HTERT RPE-1 (cell line): ENCODE measurements around the gene AMOTL1.

Experiments used
- in situ Hi-C: fragments of 300-500 bp; cut with MboI; formaldehyde crosslinking; loops from 4 replicates; pipeline ENCODE4 v1.14.3; 2020; ENCODE audit warnings: low sequenced_read_pairs

The AMOTL1 gene, protein sequence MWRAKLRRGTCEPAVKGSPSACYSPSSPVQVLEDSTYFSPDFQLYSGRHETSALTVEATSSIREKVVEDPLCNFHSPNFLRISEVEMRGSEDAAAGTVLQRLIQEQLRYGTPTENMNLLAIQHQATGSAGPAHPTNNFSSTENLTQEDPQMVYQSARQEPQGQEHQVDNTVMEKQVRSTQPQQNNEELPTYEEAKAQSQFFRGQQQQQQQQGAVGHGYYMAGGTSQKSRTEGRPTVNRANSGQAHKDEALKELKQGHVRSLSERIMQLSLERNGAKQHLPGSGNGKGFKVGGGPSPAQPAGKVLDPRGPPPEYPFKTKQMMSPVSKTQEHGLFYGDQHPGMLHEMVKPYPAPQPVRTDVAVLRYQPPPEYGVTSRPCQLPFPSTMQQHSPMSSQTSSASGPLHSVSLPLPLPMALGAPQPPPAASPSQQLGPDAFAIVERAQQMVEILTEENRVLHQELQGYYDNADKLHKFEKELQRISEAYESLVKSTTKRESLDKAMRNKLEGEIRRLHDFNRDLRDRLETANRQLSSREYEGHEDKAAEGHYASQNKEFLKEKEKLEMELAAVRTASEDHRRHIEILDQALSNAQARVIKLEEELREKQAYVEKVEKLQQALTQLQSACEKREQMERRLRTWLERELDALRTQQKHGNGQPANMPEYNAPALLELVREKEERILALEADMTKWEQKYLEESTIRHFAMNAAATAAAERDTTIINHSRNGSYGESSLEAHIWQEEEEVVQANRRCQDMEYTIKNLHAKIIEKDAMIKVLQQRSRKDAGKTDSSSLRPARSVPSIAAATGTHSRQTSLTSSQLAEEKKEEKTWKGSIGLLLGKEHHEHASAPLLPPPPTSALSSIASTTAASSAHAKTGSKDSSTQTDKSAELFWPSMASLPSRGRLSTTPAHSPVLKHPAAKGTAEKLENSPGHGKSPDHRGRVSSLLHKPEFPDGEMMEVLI

DNA sequence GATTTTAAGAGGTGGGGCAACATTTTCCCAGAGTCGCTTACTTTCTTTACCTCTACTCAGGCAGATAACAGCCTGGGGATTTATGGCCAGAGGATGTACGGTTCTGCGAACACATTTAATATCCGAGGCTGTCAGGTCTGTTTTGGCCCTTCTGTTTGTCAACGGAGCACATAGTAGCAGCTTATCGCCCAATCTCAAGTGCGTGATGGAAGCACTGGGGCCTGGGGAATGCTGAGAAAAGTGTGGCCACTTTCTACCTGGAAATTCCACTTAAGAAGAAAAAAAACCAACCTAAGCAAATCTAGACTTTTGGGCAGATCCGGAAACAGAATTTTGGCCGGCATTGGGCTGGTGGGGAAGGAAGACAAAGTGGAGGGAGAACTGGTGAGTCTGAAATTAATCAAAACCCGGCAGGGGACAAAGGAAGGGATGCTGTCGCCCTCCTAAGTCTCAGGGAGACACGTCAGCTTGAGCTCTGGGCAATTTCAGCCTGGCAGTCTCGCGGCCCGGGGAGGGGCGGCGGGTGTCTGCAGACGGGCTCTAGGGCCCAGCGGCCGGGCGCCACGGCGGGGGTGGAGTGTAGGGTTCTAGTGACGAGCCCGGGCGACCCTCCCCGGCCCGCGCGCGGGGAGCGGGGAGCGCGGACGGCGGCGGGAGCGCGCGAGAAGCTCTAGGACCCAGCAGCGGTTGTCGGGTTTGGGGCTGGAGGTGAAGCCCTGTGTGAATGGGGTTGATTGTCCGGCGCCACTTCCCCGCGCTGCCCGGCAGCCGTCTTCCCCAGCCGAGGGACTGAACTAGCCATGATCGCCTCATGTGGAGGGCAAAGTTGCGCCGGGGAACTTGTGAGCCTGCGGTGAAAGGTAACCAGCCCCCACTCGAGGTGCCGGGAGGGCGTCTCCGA is at the start of gene AMOTL1:
TSS of gene AMOTL1 (plus strand) at position 656 of the 901 bp plus-strand sequence. CDS start at position 812, 156 bp downstream.
- in situ Hi-C loops = no loop called here

DNA sequence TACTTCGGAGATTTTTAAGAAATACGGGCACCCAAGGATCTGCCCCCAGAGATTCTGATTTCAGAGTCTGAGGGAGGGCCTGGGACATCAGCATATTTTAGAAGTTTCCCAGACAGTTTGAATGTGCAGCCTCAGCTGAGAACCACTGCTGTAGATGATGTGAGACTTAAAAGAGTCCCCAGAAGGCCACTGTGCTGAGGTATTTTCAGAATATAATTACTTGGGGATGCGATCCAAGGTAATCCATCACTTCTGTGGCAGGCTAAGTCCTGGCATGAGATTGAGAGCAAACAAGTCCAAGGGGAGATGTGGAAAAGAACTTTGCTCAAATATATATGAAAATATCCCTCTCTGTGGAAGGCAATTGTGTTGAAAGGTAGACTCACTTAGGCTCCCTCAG is 48.3 kb upstream of the AMOTL1 start:
- in situ Hi-C loops = no loop called here

DNA sequence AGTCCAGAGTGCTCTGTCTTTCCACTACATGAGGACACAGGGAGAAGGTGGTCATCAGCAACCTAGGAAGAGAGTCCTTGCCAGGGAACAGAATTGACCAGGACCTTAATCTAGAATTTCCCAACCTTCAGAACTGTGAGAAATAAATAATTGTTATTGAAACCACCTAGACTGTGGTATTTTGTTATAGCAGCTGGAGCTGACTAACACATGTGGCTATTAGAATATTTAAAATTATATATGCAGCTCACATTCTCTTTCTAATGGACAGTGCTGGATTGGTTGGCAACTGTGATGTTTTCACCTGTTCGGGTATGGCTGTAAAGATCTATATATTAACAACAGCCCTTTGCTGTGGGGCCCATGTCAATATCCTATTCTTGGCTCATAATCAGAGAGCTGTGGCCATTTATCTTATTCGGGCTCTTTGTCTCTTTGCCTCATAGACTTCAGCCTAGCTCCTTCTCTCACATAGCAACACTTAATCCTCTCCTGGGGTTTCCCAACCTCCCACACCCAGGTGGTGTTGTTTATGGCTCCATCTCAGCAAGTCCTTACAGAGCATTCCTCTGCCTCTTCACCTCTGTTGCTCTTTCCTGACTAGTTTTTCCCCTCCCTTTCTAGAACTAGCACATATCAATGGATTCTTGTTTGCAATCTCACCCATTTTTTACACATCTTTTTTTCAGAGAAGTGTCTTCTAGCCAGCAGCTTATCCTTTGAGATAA is 46.4 kb upstream of the AMOTL1 start:
- in situ Hi-C loops = no loop called here

DNA sequence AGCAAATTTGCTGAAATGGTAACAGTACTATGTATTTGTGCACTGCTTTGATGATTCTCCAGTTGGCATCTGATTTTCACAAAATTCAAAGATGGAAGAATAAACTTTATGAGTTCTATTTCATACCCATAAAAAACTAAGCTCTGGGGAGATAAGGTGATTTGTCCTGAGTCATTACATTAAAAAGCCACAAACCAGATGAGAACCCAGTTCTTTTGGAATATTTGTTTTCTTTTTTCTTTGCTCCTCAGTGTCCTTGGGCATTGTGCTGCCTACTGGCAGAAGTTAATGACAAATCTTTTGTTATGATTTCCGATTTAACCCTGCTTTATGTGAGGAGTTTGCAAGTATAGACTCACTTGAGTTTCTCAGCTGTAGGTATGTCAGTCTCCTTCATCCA is 45.4 kb upstream of the AMOTL1 start:
- in situ Hi-C loops = no loop called here

DNA sequence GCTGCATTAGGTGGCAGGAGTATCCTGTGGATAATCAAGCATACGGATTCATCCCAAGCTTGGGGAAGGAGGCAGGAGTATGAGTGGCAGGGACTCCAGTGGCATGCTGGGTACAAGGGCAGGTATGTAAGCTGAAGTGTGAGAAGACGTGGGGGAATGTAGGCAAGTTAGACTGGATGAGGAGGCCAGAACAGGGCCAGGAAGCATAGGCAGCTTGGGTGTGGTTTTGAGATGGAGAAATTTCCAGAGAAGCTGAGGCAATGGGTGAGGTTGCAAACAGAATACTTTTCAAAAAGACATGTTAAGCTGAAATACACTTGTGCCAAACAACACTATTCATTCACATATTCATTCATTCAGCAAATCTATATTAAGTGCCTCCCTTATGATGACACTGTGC is 43.1 kb upstream of the AMOTL1 start:
- in situ Hi-C loops = no loop called here

DNA sequence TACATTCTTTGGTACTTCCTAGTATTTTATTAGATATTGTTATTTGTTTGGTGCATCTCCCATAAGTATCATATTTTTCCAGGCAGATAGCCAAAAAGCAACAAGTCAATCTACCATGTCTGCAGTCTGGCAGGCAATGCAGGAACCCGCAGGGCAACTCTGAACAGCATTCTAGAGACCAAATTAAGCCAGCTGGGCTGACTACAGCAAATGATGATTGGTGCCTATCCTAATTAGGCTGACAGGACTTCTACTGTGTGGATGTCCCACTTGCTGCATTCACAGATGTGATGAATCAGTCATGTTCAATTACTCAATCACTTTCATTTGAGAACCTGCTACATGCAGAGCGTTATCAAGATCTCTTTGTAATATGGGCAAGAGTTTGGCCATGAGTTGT is 40.3 kb upstream of the AMOTL1 start:
- in situ Hi-C loops = no loop called here

DNA sequence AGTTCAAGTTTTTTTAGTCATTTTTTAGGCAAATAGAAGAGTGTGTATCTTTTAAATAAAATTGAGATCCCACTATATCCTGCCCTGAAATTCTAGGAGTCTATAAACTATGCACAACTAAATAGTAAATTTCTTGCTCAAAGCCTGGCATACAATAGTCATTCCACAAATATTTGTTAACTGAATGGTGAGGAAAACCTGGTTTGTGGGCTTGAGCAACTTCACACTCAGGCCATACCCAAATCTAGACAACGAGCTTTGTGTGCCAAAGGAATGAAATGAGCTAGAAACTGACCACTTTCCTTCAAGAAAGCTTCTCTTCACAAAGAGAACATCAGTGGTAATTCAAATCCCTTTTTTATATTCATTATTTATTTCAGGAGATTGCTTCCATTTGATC is 39.6 kb upstream of the AMOTL1 start:
- in situ Hi-C loops = no loop called here

DNA sequence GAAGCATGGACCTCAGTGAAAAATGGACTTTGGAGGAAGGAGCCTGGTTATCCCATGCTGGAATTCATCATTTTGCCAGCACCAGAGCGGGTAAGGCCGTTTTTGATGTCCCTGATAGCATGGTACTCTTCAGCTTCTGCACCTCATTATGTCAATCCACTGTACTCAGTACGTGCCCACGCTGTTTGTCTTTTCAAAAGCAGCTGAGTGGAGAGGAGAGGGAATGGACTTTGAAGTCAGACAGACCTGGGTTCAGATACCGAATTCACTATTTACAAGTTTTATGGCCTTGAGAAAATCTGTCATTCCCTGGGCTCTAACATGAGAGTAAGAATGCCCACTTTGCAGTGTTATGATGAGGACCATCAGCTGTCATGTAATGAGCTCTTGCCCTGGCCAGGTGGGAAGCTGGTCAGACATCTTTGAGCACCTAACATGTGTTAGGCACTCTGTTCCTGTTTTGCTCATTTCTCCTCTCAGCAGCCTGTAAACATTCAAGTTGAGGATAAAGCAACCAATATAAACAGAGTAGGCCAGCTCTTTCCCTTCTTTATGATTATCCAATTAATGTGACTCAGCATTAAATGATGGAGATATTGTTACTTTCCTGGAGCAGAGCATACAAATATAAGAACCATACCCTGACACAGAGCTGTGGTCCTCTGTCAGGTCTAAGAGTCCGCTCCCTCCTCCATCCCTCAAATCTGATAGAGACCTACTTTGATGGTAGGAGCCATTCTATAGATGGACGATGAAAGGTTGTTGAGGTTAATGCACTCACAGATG is 39.0 kb upstream of the AMOTL1 start:
- in situ Hi-C loops = no loop called here

DNA sequence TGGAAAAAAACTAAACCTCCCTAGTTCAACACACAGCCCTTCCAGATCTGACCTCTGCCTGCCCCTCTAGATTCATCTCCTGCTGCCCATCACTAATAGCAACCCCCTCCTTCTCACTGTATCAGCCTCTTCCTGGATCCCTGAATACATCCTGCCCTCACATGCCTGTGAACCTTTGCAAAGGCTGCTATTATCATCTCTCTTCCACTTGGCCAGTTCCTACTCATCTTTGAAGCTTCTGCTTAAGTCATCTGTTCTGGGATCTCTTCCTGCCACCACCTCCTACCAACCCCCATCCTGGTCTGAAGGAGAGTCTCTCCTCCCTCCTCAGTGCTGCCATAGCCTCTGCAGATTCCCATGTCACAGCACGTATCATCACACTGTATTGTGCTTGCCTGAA is 38.0 kb upstream of the AMOTL1 start:
- in situ Hi-C loops = no loop called here

DNA sequence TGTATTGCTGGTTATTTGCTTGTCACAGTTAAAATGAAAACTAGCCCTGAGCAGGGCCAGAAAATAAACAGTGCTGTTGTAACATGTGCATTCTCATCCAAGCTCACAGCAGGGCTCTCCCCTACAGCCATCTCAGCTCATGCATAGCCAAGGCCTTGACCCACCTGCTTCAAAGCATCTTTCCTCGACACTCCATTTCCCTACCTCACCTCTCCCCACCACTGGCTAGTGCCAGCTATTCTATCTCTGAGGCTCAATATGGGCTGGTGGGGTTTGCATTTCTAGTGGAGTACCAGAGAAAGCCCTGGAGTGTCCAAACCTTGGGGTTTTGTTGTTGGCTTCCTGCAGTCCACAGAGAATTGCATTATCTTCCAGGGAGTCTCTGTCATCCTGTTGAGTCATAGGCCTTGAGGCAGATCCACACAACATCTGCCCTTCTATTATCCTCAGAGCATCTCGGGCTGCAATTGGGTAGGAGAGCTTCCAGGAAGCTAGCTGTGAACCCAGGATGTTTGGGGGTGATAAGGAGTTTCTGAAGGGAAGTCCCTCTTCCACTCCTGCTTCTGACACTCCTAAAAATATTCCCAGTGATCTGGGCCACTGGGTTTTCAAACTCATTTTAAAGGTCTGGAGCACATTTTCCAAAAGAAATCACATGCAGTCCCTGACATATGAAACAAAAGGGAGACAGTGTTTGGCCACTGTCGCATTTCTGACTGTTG is 36.1 kb upstream of the AMOTL1 start:
- in situ Hi-C loops = no loop called here

DNA sequence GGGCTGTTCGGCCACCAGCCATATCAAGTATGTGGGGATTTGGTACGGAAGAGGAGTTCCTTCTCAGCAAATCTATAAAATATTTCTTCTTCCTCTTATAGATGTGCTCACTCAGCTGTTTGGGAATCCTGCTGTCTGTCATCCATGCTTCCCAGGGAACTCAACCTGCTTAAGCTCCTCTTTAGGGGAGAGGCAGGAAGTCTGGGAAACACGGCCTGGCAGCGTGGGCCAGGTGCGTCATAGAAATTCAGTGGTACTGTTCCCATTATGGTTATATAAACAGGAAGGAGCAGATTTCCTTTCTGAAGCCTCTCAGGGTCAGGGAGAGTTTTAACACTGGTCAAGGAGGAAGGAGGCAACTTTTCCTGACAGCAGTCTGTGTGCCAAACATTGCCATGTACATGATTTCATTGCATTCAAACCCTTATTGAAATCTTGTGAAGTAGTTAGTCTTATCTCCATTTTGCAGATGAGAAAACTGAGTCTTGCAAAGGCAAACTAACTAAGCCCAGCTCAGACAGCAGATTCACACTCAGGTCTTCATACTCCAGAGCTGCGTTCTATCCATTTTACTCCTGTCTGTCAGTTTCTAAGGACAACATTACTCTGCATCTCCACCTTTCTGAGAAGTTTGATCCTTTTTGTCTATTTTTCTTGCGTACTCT is 35.4 kb upstream of the AMOTL1 start:
- in situ Hi-C loops = no loop called here

DNA sequence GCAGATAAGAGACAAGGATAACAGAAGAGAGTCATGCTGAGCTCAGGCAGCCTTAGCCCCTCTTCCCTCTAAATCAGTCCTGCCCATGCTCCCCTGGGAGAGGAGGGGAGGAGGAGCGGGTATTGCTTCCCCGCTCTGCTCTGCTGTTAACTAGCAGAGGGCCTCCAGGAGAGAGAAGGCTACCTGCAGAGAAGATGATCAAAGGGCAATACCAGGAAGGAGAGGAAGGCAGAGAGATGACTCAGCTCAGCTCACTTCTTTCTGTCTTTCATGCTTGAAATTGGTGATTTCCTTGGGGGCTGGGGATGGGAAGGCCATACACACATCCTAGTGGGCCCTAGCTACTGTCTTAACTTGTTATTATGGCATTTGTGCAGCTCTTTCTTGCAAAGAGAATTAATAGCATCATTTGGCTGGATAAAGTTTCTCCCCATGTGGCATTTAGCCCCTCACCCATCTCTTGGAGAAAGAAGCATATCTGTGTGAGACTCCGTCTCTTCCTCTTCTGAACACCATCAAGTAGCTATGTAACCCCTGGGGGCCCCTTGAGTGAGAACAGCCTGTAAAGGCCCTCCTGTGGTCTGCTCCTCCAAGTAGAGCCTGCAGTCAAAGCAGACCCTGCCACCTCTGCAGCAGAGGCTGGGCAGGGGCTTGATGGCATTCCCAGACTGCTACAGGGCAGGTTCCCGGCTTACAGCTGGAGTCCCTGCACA is 33.4 kb upstream of the AMOTL1 start:
- in situ Hi-C loops = no loop called here

DNA sequence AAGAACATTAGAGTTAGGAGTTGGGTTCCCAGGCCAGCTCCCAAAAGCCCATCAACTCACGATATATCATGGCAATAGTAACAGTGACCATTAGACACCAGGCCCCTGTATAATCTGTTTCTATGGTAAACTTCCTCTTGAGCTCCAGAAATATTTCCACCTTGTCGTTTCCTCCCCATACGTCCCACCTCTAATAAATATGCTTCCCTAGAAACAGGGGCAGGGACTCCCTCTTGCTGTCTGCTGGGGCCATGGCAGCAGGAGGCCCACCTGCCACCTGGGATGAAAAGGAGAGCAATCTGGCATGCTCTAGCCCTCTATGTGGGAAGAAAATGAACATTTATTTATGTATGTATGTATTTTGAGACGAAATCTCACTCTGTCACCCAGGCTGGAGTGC is 32.2 kb upstream of the AMOTL1 start:
- in situ Hi-C loops = no loop called here

DNA sequence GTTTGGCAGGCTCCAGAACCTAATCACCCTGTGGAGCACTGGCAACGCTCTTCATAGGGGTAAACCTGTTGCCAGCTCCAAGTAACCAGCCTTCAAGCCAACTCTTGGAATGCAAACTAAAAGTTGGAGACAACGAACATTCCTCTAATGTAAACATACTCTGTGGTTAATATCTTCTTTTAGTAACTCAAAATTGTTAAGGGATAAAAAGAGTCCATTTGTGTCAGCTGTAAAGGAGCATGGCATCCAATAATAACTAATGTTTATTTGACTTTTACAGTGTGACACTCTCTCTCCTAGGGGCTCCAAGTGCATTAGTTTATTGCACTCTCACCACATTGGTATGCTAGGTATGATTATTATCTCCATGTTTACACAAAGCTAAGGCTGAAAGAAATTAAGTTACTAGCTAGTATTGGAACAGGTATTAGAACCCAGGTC is 31.0 kb upstream of the AMOTL1 start:
- in situ Hi-C loops = no loop called here

DNA sequence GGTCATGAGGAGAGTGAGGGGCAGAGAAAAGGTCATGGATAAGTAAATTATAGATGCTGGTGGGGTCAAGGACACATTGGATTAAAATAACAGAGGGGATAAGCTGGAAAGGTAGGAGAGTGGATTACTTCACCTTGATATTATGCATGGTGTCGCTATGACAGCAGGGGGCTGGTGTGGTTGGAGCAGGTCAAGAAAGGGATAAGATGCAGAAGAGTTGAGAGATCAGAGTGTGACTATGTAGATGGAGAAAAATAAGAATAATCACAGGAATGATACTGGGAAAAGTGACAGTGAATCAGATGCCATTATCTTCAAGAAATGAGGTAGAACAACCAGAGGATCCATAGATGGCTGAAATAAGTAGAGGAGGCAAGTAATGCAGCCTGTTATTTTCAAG is 29.4 kb upstream of the AMOTL1 start:
- in situ Hi-C loops = no loop called here

DNA sequence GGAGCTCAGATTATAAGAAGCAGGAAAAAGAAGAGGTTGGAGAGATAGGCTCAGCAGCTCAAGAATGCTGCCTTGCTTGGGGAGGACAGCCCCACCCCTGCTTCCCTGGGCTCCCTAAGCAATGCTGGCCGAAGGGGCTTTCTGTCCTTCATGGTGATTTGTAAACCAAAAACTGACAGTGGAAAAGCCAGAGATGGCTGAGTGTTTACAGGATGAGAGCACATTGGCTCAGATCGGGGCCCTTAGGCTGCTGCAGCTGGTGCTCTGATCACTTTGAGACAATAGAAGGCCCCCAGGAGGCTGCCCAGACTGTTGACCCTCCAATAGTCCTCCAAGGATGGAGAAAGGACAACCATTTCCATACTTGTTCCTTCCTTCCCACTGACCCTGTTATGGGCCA is 28.8 kb upstream of the AMOTL1 start:
- in situ Hi-C loops = no loop called here
